ENCODE data around the gene ZIC1. TPM values are rescaled to one million over a fixed set of nuclear protein-coding genes. Genes with fewer than 3 reads are reported as not detected.

The ZIC1 gene
- total and polyA plus RNA-seq, 4 experiments from 2014 or later, result not detected

GRCh38 chr3:147381596-147381995, 27.6 kb upstream of the ZIC1 start:
- H3K9me3 Mint-ChIP-seq, result peaks cover 0 to 44% (median 23%) of the 10 kb centered on the region in 8 donors
- H3K36me3 Mint-ChIP-seq, result no peaks in the 10 kb centered on the region
- no peak overlapping the region for H3K4me3 Mint-ChIP-seq
- H3K4me1 ChIP-seq (ENCODE audit: insufficient read depth, low read length), result no peaks in the 10 kb centered on the region
- DNase-seq, result no peak
- H3K36me3 ChIP-seq (ENCODE audit: insufficient read depth, low read length), result no peaks in the 10 kb centered on the region
- H3K27ac Mint-ChIP-seq, result no peak overlapping the region
- peaks cover 64 to 70% of the 10 kb centered on the region in 2 donors for H3K27me3 Mint-ChIP-seq
- no peak overlapping the region for H3K4me3 ChIP-seq (ENCODE audit: low read length in 2 of 2)
- H3K4me1 Mint-ChIP-seq, result no peaks in the 10 kb centered on the region
- H3K27me3 ChIP-seq (ENCODE audit: insufficient read depth, low read length), result peaks cover 5% of the 10 kb centered on the region
- H3K27ac ChIP-seq (ENCODE audit: low read depth, low read length), result no peak overlapping the region
- intact Hi-C loops (cut with micrococcal nuclease), result no loop called here
- ChIA-PET CTCF (ENCODE audit: partially characterized antibody) (no interaction called here), POLR2A (ENCODE audit: partially characterized antibody) (no interaction called here)
- H3K9me3 ChIP-seq (ENCODE audit: control insufficient read depth in 1 of 2, low read length in 2 of 2), result no peaks in the 10 kb centered on the region

GRCh38 chr3:147383617-147384016, 25.5 kb upstream of the ZIC1 start:
- Histone ChIP-seq H3K9me3 (ENCODE audit: control insufficient read depth in 1 of 2, low read length in 2 of 2) (no peaks in the 10 kb centered on the region), H3K27ac (ENCODE audit: low read depth, low read length) (no peak overlapping the region), H3K36me3 (ENCODE audit: insufficient read depth, low read length) (no peaks in the 10 kb centered on the region), H3K4me1 (ENCODE audit: insufficient read depth, low read length) (no peaks in the 10 kb centered on the region), H3K27me3 (ENCODE audit: insufficient read depth, low read length) (peaks cover 15% of the 10 kb centered on the region), H3K4me3 (ENCODE audit: low read length in 2 of 2) (no peak overlapping the region)
- H3K9me3 Mint-ChIP-seq, result peaks cover 0 to 43% (median 25%) of the 10 kb centered on the region in 8 donors
- H3K27ac Mint-ChIP-seq, result no peak overlapping the region
- H3K4me1 Mint-ChIP-seq, result peaks cover 0 to 2% (median 0%) of the 10 kb centered on the region in 4 donors
- intact Hi-C loops (cut with micrococcal nuclease), result no loop called here
- DNase-seq, result no peak
- ChIA-PET POLR2A (ENCODE audit: partially characterized antibody) (no interaction called here), CTCF (ENCODE audit: partially characterized antibody) (no interaction called here)
- H3K27me3 Mint-ChIP-seq, result peaks cover 65 to 74% of the 10 kb centered on the region in 2 donors
- no peak overlapping the region for H3K4me3 Mint-ChIP-seq
- no peaks in the 10 kb centered on the region for H3K36me3 Mint-ChIP-seq

GRCh38 chr3:147384210-147385058, 24.7 kb upstream of the ZIC1 start:
- peaks cover 15% of the 10 kb centered on the region for H3K27me3 ChIP-seq (ENCODE audit: insufficient read depth, low read length)
- H3K9me3 ChIP-seq (ENCODE audit: control insufficient read depth in 1 of 2, low read length in 2 of 2), result no peaks in the 10 kb centered on the region
- Mint-ChIP-seq H3K9me3 (peaks cover 0 to 45% (median 28%) of the 10 kb centered on the region in 8 donors), H3K4me1 (peaks cover 0 to 2% (median 0%) of the 10 kb centered on the region in 4 donors), H3K27ac (no peak overlapping the region), H3K36me3 (no peaks in the 10 kb centered on the region), H3K4me3 (no peak overlapping the region), H3K27me3 (peaks cover 63 to 72% of the 10 kb centered on the region in 2 donors)
- no peak overlapping the region for H3K27ac ChIP-seq (ENCODE audit: low read depth, low read length)
- H3K4me3 ChIP-seq (ENCODE audit: low read length in 2 of 2), result no peak overlapping the region
- no peaks in the 10 kb centered on the region for H3K36me3 ChIP-seq (ENCODE audit: insufficient read depth, low read length)
- ChIA-PET POLR2A (ENCODE audit: partially characterized antibody) (no interaction called here), CTCF (ENCODE audit: partially characterized antibody) (no interaction called here)
- no peaks in the 10 kb centered on the region for H3K4me1 ChIP-seq (ENCODE audit: insufficient read depth, low read length)
- no peak for DNase-seq
- intact Hi-C loops (cut with micrococcal nuclease), result no loop called here

- DNase-seq, result no peak
- peaks cover 66 to 73% of the 10 kb centered on the region in 2 donors for H3K27me3 Mint-ChIP-seq
- POLR2A ChIA-PET (ENCODE audit: partially characterized antibody), result no interaction called here
- peaks cover 2 to 51% (median 30%) of the 10 kb centered on the region in 8 donors for H3K9me3 Mint-ChIP-seq
- H3K36me3 Mint-ChIP-seq, result no peaks in the 10 kb centered on the region
- H3K4me3 Mint-ChIP-seq, result no peak overlapping the region
- CTCF ChIA-PET (ENCODE audit: partially characterized antibody), result no interaction called here
- Histone ChIP-seq H3K4me3 (ENCODE audit: low read length in 2 of 2) (no peak overlapping the region), H3K36me3 (ENCODE audit: insufficient read depth, low read length) (no peaks in the 10 kb centered on the region), H3K27me3 (ENCODE audit: insufficient read depth, low read length) (peaks cover 15% of the 10 kb centered on the region), H3K9me3 (ENCODE audit: control insufficient read depth in 1 of 2, low read length in 2 of 2) (no peaks in the 10 kb centered on the region), H3K27ac (ENCODE audit: low read depth, low read length) (no peak overlapping the region), H3K4me1 (ENCODE audit: insufficient read depth, low read length) (no peaks in the 10 kb centered on the region)
- intact Hi-C loops (cut with micrococcal nuclease), result no loop called here
- peaks cover 0 to 2% (median 0%) of the 10 kb centered on the region in 4 donors for H3K4me1 Mint-ChIP-seq
- peak overlapping the region in 1 of 7 donors; percentile 57 for H3K27ac Mint-ChIP-seq
Measured at GRCh38 chr3:147385059-147386012, 23.8 kb upstream of the ZIC1 start.

- Histone ChIP-seq H3K27me3 (ENCODE audit: insufficient read depth, low read length) (peaks cover 15% of the 10 kb centered on the region), H3K4me3 (ENCODE audit: low read length in 2 of 2) (no peak overlapping the region), H3K36me3 (ENCODE audit: insufficient read depth, low read length) (no peaks in the 10 kb centered on the region), H3K9me3 (ENCODE audit: control insufficient read depth in 1 of 2, low read length in 2 of 2) (no peaks in the 10 kb centered on the region), H3K4me1 (ENCODE audit: insufficient read depth, low read length) (no peaks in the 10 kb centered on the region), H3K27ac (ENCODE audit: low read depth, low read length) (no peak overlapping the region)
- no peak overlapping the region for H3K4me3 Mint-ChIP-seq
- peaks cover 59 to 67% of the 10 kb centered on the region in 2 donors for H3K27me3 Mint-ChIP-seq
- H3K27ac Mint-ChIP-seq, result no peak overlapping the region
- H3K9me3 Mint-ChIP-seq, result peaks cover 2 to 50% (median 27%) of the 10 kb centered on the region in 8 donors
- H3K4me1 Mint-ChIP-seq, result peaks cover 0 to 2% (median 0%) of the 10 kb centered on the region in 4 donors
- no peaks in the 10 kb centered on the region for H3K36me3 Mint-ChIP-seq
- ChIA-PET CTCF (ENCODE audit: partially characterized antibody) (no interaction called here), POLR2A (ENCODE audit: partially characterized antibody) (no interaction called here)
- no peak for DNase-seq
- intact Hi-C loops (cut with micrococcal nuclease), result no loop called here
Measured at GRCh38 chr3:147387291-147387884, 21.8 kb upstream of the ZIC1 start.

GRCh38 chr3:147387885-147388699, 21.1 kb upstream of the ZIC1 start:
- Mint-ChIP-seq H3K36me3 (no peaks in the 10 kb centered on the region), H3K4me1 (peaks cover 0 to 2% (median 0%) of the 10 kb centered on the region in 4 donors), H3K27me3 (peaks cover 61 to 65% of the 10 kb centered on the region in 2 donors), H3K9me3 (peaks cover 2 to 56% (median 29%) of the 10 kb centered on the region in 8 donors), H3K4me3 (no peak overlapping the region), H3K27ac (peak overlapping the region in 1 of 7 donors; percentile 73)
- ChIA-PET POLR2A (ENCODE audit: partially characterized antibody) (no interaction called here), CTCF (ENCODE audit: partially characterized antibody) (no interaction called here)
- intact Hi-C loops (cut with micrococcal nuclease), result no loop called here
- no peaks in the 10 kb centered on the region for H3K36me3 ChIP-seq (ENCODE audit: insufficient read depth, low read length)
- H3K4me3 ChIP-seq (ENCODE audit: low read length in 2 of 2), result no peak overlapping the region
- H3K27ac ChIP-seq (ENCODE audit: low read depth, low read length), result no peak overlapping the region
- H3K27me3 ChIP-seq (ENCODE audit: insufficient read depth, low read length), result peaks cover 19% of the 10 kb centered on the region
- no peaks in the 10 kb centered on the region for H3K4me1 ChIP-seq (ENCODE audit: insufficient read depth, low read length)
- no peak for DNase-seq
- H3K9me3 ChIP-seq (ENCODE audit: control insufficient read depth in 1 of 2, low read length in 2 of 2), result no peaks in the 10 kb centered on the region

All from CD4-positive, alpha-beta memory T cell (primary cell).